HG03045 (cell line): Measurements from ENCODE around the gene CIART.
"Not testable (repeated sequence)": the region's sequence is repeated elsewhere in the genome, so short reads cannot be mapped to it uniquely, and the experiment has no call there.

Experiments used
- ATAC-seq: cut with Tn5 transposase; IDR thresholded peaks from one replicate; pipeline ENCODE4 v1.9.1; 2021; ENCODE audit warnings: mild to moderate bottlenecking, moderate library complexity; ENCODE audit not compliant: unreplicated experiment

The CIART gene

DNA sequence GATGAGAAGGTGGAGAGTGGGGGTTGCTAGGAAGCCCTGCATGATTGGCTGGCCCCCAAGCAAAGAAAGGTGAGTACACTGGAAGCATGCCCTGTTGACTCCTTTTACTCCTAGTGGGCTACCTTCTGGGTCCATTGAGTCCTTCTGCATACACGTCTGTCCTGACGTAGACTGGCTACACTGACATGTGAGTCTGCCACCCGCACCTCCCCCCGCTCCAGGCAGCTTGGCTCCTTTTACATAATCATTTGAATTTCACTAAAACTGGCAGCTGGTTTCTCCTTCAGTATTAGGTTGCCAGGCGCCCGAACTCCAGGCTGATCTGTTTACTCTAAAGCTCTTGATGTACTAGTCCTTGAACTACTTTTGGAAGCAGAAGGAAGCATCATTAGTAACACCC, 20.0 kb downstream of the CIART start:
- no peak for ATAC-seq

DNA sequence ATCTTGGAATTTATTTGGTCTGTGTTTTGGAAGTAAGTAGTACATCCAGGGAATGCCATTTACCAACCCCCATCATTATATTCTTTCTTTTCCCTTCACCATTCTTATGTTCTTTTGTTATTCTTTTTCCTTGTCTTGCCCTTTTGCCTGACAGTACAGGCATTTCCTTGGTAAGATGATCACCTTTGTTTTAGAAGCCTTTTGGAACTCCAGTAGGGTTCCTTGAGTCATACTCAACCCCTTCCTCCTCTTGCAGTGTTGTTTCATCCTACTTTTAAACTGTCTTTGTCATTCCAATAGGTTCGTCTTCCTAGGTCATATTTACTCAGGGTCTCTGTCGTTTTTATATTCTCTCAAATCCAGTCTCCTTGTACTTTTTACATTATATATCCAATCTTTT, 20.5 kb downstream of the CIART start:
- no peak for ATAC-seq

DNA sequence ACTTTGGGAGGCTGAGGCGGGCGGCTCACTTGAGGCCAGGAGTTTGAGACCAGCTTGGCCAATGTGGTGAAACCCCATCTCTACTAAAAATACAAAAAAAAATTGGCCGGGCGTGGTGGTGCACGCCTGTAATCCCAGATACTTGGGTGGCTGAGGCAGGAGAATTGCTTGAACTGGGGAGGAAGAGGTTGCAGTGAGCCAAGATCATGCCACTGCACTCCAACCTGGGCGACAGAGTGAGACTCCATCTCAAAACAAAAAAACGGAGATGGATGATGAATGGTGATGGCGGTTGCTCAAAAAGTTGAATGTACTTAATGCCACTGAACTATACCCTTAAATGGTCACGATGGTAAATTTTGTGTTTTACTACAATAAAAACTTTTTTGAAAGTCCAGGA, 26.2 kb downstream of the CIART start:
- ATAC-seq: not testable (repeated sequence)

DNA sequence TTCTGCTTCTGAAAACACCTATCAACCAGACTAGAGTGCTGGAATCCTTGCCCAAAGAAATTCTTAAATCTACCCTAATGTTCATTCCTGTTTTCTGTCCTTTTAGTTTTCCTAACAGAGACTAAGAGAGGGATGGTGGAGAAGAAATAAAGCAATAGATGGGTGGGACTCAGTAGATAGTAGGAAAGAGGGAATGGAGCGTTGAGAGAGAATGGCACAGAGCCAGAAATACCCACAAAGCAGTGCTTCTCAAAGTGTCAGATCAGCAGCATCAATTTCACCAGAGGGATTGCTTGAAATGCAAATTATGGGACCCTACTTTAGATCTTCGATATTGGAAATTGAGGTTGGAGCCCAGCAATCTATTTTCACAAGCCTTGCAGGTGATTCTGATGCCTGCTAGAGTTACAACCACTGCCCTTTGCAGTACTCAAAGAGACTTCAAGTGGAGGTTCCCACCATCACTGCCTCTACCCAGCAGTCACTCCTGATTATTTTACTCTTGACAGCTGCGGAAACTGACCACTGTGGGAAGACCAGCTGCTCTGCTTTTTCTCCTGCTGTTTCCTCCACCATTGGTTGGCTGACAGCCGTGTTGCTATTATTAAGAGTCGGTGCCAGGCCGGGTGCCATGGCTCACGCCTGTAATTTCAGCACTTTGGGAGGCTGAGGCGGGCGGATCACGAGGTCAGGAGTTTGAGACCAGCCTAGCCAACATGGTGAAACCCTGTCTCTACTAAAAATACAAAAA, 27.6 kb downstream of the CIART start:
- ATAC-seq: no peak

DNA sequence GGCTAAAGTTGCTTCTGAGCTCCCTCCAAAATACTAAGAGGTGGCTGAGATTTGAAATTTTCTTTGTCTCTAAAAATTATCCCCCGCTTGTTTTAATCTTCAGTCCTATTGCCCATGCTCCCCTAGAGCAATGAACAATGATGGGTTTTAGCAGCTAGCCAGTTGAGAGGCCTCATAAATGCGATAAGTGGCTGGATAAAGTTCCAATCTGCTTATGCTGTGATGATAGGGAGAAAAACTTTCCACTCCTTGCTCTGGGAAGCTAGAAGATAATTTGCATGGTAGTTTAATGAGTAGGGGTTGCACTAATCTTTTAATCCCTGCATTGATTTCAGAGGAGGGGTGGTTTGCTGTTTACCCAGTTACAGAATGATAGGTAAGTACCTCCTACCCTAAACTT, 29.4 kb downstream of the CIART start:
- no peak for ATAC-seq

DNA sequence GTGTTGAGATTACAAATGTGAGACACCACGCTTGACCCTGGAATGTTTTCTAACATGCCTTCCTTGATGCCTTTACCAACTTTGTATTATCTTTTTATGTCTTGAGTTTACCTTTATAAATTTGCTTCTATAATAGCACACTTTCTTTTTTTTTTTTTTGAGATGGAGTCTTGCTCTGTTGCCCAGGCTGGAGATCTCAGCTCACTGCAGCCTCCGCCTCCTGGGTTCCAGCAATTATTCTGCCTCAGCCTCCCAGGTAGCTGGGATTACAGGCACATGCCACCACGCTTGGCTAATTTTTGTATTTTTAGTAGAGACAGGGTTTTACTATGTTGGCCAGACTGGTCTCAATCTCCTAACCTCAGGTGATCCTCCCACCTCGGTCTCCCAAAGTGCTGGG, 32.3 kb downstream of the CIART start:
- not testable (repeated sequence) for ATAC-seq

DNA sequence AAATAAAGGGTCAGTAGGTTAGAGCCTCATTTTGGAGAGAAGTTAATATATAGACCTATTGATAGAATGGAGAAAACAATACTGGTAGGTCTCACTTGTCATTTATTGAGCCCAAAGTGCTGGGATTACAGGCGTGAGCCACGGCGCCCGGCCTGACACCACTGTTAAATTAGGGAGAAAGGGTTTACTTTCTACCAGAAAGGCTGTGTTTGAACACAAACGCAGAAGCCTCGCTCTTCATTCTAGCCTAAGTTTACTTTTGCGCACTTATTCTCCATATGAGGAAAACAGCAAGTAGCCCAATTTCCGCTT, 38.3 kb downstream of the CIART start:
- ATAC-seq: no peak

DNA sequence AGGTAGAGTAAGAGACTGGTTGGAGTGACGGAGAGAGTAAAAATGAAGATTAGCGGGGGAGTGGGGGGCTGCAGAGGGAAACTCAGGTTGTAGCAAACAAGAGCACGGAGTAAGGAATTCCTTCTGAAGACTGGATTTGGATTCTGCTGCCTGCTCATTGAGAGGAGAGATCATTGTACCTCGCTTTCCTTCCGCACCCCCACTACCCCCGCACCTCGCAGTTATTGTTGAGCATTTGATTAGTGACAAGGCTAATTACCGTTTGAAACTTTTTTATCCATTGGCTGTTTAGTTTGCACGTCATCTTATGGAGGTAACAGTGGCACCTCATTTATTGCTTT, 39.4 kb downstream of the CIART start:
- ATAC-seq: no peak

DNA sequence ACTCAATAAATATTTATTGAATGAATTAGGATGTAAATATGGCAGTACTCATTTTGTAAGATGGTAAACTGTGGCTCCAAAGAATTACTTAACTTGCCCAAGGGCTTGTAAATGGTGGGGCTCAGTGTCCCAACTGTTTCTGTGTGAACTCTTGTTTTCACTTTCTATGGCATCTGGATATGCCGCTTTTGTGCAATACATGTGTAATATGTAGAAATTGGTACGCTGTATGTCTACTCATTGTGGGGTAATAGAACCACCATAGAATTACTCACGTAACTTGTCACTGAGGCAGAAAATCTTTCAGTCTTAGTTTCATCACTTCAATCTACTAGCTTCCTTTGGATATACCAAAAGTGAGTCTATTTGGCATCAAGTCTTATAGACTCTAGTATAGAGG, 40.0 kb downstream of the CIART start:
- ATAC-seq: no peak

DNA sequence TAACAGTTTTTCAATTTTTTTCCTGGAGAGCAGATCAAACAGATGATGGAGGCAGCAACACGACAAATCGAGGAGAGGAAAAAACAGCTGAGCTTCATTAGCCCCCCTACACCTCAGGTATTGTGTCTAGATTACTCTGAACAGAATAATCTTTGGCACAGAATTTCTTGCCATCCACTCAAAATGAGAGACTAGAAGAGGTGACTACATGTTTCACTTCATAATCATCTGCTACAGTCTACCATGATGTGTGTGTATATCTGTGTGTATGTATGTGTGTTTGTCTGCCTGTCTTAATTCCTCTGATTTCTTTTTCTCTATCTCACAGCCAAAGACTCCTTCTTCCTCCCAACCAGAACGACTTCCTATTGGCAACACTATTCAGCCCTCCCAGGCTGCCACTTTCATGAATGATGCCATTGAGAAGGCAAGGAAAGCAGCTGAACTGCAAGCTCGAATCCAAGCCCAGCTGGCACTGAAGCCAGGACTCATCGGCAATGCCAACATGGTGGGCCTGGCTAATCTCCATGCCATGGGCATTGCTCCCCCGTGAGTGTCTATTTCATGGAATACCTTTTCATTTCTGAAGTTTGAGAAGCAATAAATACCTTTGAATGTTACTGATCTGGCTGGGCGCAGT, 50.4 kb downstream of the CIART start:
- no peak for ATAC-seq
